Right atrium auricular region (tissue), 2 donors: ENCODE measurements around the gene CA11. TPM values are rescaled to one million over a fixed set of nuclear protein-coding genes. Genes with fewer than 3 reads are reported as not detected.

Experiments
- DNase-seq: peaks from one replicate; pipeline ENCODE4 v3.0.0-alpha.2; 2019; ENCODE audit warnings: low spot score
- H3K27ac ChIP-seq, 2 donors: fragments of 200-600 bp; sonication (generic); 1 replicate in 1 of 2; 2 replicates in 1 of 2; pipeline ENCODE4 v1.5.1; 2016 to 2019
- H3K27me3 ChIP-seq, 2 donors: fragments of 200-600 bp; sonication (generic); one replicate each; pipeline versions ENCODE4 v1.5.1 to v1.6.0; 2017 to 2019
- H3K36me3 ChIP-seq: fragments of 200-600 bp; sonication (generic); one replicate; pipeline ENCODE4 v1.5.1; 2016
- H3K4me1 ChIP-seq, 2 donors: fragments of 200-600 bp; sonication (generic); one replicate each; pipeline versions ENCODE4 v1.5.1 to v1.6.0; 2017 to 2019
- H3K4me3 ChIP-seq, 2 donors: fragments of 200-600 bp; sonication (generic); 1 replicate in 1 of 2; 2 replicates in 1 of 2; pipeline ENCODE4 v1.5.1; 2017 to 2019; ENCODE audit warnings: mild to moderate bottlenecking in 1 of 2, moderate library complexity in 1 of 2
- H3K9me3 ChIP-seq, 2 donors: fragments of 200-600 bp; sonication (generic); one replicate each; pipeline ENCODE4 v1.5.1; 2019
- CTCF ChIP-seq, 2 donors: fragments of 200-600 bp; sonication (generic); IDR thresholded peaks; one replicate each; pipeline ENCODE4 v1.5.1; 2019; ENCODE audit warnings: antibody characterized with exemption in 2 of 2
- total RNA-seq, 2 donors: library from RNA; depleted of rRNA; stranded (reverse); fragments of >200 nt; gene quantifications; one replicate each; pipeline ENCODE4 v1.1.0, GENCODE V29; 2016

The CA11 gene
- total RNA-seq, 2 donors from 2014 or later: 3.4 to 13.3 TPM

- no peak within 1 kb of the TSS for H3K4me3 ChIP-seq
- no peaks in the 10 kb centered on the region for H3K9me3 ChIP-seq
- DNase-seq: no peak
- no peaks in the 10 kb centered on the region for H3K27me3 ChIP-seq
- TF ChIP-seq CTCF (IDR thresholded peaks at IDR 0.05): no peak
- no peaks in the 10 kb centered on the region for H3K36me3 ChIP-seq
- H3K4me1 ChIP-seq: peaks cover 0 to 6% of the 10 kb centered on the region in 2 donors
- H3K27ac ChIP-seq: no peak within 1 kb of the TSS
Observed at GRCh38 chr19:48672994-48673393, 27.0 kb upstream of the CA11 start, which contains the start of gene NTN5. TSS of gene NTN5 (minus strand) at chr19:48673017. CDS start at chr19:48670986, 2,031 bp downstream.

GRCh38 chr19:48671446-48671995 lies 25.5 kb upstream of the CA11 start:
- H3K9me3 ChIP-seq: no peaks in the 10 kb centered on the region
- H3K4me1 ChIP-seq: peaks cover 0 to 6% of the 10 kb centered on the region in 2 donors
- H3K4me3 ChIP-seq: no peak overlapping the region
- no peak for TF ChIP-seq CTCF (IDR thresholded peaks at IDR 0.05)
- DNase-seq: no peak
- no peak overlapping the region for H3K27ac ChIP-seq
- H3K36me3 ChIP-seq: no peaks in the 10 kb centered on the region
- no peaks in the 10 kb centered on the region for H3K27me3 ChIP-seq

GRCh38 chr19:48670699-48671445 lies 24.9 kb upstream of the CA11 start:
- TF ChIP-seq CTCF (IDR thresholded peaks at IDR 0.05): no peak
- peaks cover 0 to 6% of the 10 kb centered on the region in 2 donors for H3K4me1 ChIP-seq
- no peaks in the 10 kb centered on the region for H3K9me3 ChIP-seq
- no peak for DNase-seq
- no peak overlapping the region for H3K27ac ChIP-seq
- no peaks in the 10 kb centered on the region for H3K36me3 ChIP-seq
- no peaks in the 10 kb centered on the region for H3K27me3 ChIP-seq
- H3K4me3 ChIP-seq: no peak overlapping the region

- peaks cover 0 to under 1% of the 10 kb centered on the region in 2 donors for H3K4me1 ChIP-seq
- no peak for DNase-seq
- H3K36me3 ChIP-seq: no peaks in the 10 kb centered on the region
- H3K9me3 ChIP-seq: no peaks in the 10 kb centered on the region
- H3K27ac ChIP-seq: no peak overlapping the region
- TF ChIP-seq CTCF (IDR thresholded peaks at IDR 0.05): no peak
- no peaks in the 10 kb centered on the region for H3K27me3 ChIP-seq
- no peak overlapping the region for H3K4me3 ChIP-seq
Observed at GRCh38 chr19:48669903-48670668, 24.1 kb upstream of the CA11 start.

GRCh38 chr19:48668761-48669160 lies 22.8 kb upstream of the CA11 start:
- Histone ChIP-seq H3K36me3 (no peaks in the 10 kb centered on the region), H3K27me3 (no peaks in the 10 kb centered on the region)
- no peak for TF ChIP-seq CTCF (IDR thresholded peaks at IDR 0.05)

More at GRCh38 chr19:48668761-48669160, 22.8 kb upstream of the CA11 start:
- Histone ChIP-seq H3K4me1 (no peaks in the 10 kb centered on the region), H3K9me3 (no peaks in the 10 kb centered on the region), H3K27ac (no peak overlapping the region), H3K4me3 (no peak overlapping the region)
- no peak for DNase-seq
